ENCODE results near the gene C17orf58.

- TF ChIP-seq EGR1 (conservative IDR thresholded peaks at IDR 0.05): no peak
- no peak for TF ChIP-seq NFE2L1 (tag; IDR thresholded peaks at IDR 0.05; ENCODE audit: borderline replicate concordance, low read depth)
- TF ChIP-seq ZBTB1 (CRISPR knock-in tag; IDR thresholded peaks at IDR 0.05; ENCODE audit: borderline replicate concordance, low read depth): no peak
- TF ChIP-seq EZH2 (IDR thresholded peaks at IDR 0.05; ENCODE audit: borderline replicate concordance, low read depth, low read length): no peak
- TF ChIP-seq HMGXB4 (CRISPR knock-in tag; IDR thresholded peaks at IDR 0.05): no peak
- no peak for TF ChIP-seq ZNF707 (CRISPR knock-in tag; conservative IDR thresholded peaks at IDR 0.05)
- no peak for TF ChIP-seq ZBTB17 (CRISPR knock-in tag; IDR thresholded peaks at IDR 0.05)
Measured at GRCh38 chr17:68036304-68037147, 40.3 kb upstream of the C17orf58 start.
